ENCODE data around the gene MMP24OS.

The MMP24OS gene

DNA sequence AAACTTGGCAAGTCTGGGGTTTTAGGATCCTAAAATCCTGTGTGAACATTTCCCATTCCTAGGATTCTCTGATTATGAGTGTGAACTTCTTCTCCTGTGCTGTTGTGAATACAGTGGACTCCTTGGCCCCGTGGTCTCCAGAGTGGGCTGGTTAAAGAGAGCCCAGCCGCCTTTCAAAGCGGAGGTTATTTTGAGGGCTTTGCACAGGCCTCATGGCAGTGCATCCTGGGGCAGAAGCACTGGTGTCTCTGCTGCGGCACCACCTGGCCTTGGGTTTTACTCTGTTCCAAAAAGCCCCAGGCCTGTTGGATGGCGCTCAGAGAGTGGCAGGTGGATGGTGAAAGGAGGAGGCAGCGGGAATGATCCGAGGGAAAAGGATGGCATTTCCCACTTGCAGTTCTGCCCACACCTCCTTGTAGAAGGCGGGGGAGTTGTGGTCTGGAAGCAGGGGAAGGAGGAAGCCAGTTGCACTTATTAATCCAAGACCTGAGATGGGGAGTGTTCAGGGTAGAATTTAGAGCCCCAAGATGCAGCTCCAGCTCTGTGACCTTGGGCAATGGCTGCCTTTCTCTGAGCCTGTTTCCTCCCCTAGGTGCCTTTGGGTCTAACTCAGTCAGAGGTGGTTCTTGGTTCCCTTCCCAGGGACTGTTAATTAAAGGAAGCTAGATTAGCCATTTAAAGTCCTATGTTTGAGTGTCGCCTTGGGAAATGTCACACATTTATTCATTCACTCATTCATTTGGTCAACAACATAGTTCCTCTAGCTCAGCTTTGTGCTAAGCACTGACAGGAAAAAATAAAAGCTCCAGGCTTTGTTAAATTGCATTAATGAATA lies 29.1 kb downstream of the MMP24OS start:
- no peak for DNase-seq (ENCODE audit: low read depth)

DNA sequence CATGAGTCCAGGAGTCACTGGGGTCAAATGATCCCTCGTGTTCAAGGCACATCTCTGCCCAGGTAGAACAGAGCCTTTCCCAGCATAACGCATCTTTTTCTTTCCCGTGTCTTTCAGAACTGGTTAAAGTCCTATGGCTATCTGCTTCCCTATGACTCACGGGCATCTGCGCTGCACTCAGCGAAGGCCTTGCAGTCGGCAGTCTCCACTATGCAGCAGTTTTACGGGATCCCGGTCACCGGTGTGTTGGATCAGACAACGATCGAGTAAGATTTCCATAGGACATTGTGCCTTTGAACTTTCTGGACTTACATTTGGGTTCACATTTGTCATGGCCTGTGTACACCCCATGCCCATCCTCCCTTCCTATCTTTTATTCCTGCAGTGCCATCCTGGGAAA lies 31.2 kb downstream of the MMP24OS start:
- DNase-seq (ENCODE audit: low read depth) = no peak

DNA sequence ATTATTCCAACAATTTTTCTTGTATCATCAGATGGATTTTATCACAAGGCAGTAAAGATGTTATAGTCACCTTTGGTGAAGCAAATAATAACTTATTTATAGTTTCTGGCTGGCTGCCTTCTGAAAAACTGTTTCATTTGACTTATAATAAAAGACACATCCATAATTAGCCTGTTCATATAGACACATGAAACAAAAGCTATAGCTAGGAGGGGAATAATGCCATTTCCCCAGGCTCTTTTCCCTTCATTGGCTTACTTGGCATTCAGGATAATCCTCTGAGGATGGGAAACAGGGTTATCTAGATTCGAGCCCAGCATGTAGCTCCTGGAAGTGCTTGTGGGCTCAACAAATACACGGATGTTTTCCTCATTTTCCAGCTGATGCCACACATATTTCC lies 33.9 kb downstream of the MMP24OS start:
- DNase-seq (ENCODE audit: low read depth) = no peak

DNA sequence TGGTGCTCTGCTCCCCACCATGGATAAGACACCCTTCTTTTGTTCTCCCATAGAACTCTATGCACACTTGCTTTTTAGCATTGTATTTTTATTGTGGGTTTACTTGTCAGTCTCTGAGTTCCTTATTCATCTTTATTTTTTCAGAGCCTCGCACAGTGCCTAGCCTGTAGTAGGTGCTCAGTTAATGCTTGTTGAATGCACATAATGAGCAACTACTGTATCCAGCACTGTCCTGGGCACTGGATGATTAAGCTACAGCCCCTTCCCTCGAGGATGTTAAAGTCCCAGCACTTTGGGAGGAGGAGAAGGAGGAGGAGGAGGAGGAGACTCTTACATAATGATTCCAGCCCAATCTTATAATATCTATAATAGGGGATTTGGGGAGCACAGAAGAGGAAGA lies 34.6 kb downstream of the MMP24OS start:
- DNase-seq (ENCODE audit: low read depth) = no peak

DNA sequence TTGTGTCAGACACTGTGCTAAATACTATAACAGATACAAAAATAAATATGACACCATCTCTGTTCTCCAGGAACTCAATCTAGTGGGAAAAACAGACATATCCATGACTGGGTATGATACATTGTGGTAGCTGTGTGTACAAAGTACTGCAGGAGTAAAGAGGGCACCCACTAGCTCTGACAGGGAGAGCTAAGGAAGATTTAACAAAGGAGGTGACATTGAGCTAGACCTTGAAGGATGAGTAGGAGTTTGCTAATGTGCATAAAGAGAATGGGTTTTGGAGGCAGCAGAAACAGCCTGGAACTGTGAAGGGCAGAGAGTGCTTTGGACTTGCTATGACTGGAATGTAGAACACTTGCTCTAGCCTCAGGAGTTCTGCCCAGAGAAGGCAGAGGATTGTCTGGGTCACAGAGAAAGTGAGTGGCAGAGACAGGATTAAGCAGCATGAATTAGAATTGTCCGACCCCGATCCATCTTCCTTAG lies 37.1 kb downstream of the MMP24OS start:
- DNase-seq (ENCODE audit: low read depth) = no peak

DNA sequence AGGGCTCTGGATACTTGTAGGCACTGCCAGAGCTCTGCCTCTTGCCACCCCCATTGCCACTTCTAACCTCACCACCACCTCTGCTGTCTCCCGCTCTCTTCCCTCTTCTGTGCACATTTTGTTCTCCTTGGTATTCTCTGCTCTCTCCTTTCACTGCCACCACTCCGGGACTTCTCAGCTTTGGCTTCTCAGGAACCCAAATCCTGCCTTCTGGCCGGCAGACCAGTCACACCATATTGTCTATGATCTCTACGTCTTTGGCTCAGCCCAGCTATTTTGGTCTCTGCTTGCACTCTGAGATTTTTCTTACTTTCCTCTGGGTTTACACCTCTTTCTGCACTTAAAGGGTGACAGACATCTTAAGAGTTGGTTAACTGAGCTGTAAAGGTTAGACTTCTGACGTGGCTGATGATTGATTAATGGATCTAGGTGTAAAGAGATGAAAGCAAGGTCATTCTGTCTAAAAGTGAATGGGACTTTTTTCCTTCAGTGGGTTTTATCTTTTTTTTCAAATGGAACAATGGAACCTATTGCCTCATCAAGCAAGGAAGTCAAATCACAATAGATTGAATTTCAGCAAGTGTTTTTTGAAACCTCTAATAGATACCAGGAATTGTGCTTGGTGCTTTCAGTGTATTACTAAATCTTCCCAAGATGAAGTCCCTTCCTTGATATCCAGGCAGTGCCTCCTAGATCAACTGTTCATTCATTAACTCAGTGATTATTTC lies 37.7 kb downstream of the MMP24OS start:
- DNase-seq (ENCODE audit: low read depth) = no peak

DNA sequence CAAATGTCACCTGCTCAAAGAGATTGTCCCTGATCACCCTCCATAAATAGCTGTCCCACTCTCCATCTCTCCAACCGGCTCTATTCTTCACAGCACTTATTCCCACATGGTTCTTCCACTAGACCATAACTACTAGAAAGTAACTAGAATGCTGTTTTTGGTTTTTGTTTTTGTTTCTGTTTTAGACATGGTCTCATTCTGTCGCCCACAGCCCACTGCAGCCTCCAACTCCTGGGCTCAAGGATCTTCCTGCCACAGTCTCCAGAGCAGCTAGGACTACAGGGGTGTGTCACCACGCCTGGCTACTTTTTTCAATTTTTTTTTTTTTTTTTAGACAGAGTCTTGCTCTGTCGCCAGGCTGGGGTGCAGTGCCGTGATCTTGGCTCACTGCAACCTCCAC lies 39.2 kb downstream of the MMP24OS start:
- no peak for DNase-seq (ENCODE audit: low read depth)

DNA sequence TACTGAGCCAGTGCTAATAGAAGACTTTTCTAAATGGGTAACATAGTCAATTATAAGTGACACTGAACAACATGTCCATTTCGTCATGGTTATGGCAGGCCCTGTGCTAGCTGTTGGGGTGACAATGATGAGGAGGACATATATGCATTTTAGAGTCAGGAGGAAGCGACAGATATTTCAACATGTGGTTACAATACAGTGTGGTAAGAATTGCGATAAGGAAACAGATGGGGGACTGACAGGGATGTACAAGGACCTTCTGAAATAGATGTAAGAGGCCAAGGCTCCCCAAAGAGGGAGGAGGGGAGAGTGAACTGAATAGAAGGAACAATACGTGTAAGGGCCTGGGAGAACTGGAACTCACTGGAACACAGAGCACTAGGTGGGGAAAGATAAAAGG lies 39.8 kb downstream of the MMP24OS start:
- DNase-seq (ENCODE audit: low read depth) = no peak

DNA sequence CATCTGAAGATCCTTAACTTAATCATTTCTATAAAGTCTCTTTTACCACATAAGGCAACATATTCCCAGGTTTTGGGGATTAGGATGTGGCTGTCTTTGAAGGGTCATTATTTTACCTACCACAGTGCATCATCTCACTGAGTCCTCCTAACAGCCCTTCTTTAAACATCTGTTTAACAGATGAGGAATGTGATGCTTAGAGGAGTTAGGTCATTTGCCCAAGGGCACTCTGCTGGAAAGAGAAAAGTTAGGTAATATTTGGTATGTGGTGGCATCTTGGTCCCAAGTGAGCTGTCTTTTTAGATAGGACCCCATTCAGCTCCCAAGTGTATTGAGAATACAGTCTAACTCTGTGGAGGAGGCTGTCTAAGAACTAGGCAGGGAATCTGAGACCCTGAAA lies 40.4 kb downstream of the MMP24OS start:
- no peak for DNase-seq (ENCODE audit: low read depth)

DNA sequence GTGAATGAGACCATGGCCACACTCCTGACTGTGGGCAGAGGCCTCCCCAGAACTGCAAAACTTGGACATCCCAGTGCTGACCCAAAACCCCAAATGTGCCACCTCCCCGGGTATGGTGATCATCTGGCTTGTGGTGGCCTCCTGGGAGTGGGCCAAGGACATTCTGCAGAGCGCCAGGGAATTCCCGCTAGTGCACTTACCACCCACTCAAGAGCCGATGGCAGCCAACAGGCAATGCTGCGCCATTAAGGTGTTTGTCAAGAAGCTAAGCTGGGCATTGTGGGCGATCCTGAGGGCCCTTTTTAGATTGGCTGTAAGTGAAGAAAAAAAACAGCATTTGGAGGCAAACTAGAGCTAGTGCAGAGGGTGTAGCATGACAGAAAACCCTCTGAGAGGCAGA lies 42.0 kb downstream of the MMP24OS start:
- no peak for DNase-seq (ENCODE audit: low read depth)

DNA sequence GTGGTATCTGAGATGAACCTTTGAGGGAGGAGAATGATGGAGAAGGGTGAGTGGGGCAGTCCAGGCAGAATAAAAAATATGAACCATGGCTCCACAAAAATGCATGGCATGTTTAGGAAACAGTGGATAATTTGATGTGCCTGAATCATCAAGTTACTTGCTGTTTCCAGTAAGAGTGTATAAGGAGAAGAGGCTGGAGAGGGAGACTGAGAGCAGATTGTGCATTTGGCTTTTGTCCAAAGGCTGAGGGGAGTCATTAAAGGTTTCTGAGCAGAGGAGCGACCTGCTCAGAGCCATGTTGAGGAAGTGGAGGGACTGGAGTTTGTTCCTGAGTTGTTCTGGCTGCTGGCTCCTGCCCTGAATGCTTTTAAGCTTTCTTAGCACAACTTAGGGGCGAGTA lies 45.3 kb downstream of the MMP24OS start:
- DNase-seq (ENCODE audit: low read depth) = peak; percentile 59

DNA sequence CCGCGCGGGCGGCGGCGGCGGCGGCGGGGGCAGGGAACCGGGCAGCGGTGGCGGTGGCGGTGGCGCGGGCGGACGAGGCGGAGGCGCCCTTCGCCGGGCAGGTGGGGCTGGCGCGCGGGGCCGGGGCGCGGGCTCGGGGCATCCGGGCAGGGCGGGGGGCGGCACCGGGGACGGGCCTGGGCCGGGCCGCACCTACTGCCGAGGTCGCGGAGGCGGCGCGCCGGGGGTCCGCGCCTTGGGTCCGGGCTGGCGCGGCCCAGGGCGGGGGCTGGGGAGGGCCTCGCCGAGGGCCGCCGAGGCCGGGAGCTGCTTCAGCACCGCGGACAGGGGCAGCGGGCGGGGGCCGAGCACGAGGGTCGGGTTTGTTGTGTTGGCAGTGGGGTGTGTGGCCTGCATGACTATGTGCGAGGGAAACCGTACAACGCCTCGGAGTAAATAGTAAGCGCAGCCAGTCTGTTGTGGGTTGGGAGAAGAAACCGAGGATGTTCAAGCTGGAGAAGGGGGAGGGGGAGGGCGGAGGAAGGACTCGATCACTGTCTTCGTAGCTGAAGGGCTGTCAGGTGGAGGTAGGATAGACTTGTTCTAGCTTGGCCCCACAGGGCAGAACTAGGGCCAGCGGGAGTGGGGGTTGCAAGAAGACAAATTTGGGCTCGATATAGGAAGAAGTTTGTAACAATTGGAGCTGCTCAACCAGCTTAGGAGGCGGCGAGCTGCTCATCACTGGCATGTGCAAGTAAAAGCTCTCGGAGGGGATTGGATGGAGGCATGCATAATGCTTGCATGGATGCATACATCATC lies 50.8 kb downstream of the MMP24OS start:
- DNase-seq (ENCODE audit: low read depth) = no peak
